NCI-H510A (cell line): ENCODE measurements around the gene SHROOM4.

Experiments
- DNase-seq: peaks from one replicate; lab custom pipeline; 2025; lab: John Stamatoyannopoulos, UW

The SHROOM4 gene

GRCh38 chrX:50813843-50814661, at the start of gene SHROOM4:
SHROOM4 (minus strand) TSS chrX:50814194; CDS start chrX:50814018, 176 bp downstream.
- no peak for DNase-seq

- DNase-seq = no peak
Observed at GRCh38 chrX:50863471-50863870, 49.5 kb upstream of the SHROOM4 start.

GRCh38 chrX:50860518-50860917, 46.5 kb upstream of the SHROOM4 start:
- no peak for DNase-seq

DNA sequence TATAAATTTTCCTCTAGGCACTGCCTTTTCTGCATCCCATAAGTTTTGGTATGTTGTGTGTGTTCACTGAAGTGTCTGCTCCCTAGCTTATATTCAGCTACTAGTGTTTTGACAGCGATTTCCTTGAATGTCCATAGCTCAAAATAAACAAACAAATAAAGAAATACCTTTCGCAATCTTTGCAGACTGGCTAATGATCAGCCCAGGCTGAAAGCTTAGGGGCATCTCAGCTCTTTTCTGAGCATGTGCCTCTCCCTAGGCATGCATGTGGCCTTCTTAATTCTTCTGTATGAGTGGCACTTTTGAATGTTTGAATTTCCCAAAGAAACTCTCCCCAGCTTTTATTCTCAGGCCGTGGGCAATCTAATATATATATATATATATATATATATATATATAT, 44.6 kb upstream of the SHROOM4 start:
- DNase-seq = no peak

GRCh38 chrX:50853399-50853798, 39.4 kb upstream of the SHROOM4 start:
- no peak for DNase-seq

GRCh38 chrX:50852524-50852923, 38.5 kb upstream of the SHROOM4 start:
- DNase-seq = no peak

- no peak for DNase-seq
Observed at GRCh38 chrX:50842221-50842620, 28.2 kb upstream of the SHROOM4 start.

DNA sequence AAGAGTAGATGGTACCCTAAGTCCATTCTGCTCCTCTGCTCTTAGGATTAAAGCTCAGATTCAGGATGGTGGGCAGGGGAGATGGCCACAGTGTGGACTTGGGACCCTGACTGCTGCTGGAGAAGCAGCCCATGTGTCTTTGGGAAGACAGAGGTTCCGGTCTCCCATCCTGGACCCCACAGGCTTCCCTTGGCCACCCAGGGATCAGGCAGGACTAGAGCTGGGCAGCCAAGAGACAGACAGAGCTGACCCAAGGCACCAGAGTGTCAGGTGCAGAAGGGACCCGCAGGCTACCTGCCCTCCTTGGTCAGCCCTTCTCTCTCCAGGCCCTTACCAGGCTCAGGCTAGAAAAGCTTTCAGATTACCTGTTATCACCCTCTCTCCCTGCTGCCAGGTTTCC, 25.7 kb upstream of the SHROOM4 start:
- no peak for DNase-seq

DNA sequence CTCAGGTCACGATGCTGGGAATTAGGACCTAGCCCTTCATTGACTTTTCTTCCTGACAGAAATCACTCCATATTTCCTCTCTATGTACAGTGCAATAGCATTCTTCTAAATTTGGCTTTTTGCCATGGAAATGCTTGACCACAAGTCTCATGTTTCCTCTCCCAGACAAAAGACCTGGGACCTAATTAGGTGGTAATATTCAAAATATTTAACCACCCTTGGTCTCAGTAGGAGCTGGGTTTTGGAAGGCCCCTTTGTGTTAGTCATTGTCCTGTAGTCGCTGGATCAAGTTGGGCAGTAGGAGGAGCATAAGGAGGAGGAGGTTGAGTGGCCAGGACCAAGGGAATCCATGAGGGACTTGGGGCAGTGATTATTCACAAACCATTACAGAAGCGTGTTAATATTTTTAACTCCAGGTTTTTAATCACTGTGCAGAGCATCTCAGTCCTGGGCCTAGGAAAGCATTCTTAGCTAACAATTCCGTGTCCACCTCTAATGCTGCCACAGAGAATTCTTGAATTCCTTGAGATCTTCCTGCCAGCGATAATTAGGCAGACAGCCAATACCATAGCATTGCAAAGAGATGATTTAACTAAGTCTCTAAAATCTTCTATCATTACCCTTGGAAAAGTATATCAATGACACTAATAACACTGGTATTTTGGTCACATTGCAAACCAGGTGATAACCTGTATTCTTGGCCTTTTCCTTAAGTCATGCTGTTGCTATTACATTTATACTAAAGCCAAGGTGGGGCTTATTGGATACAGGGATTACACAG, 25.0 kb upstream of the SHROOM4 start:
- no peak for DNase-seq

DNA sequence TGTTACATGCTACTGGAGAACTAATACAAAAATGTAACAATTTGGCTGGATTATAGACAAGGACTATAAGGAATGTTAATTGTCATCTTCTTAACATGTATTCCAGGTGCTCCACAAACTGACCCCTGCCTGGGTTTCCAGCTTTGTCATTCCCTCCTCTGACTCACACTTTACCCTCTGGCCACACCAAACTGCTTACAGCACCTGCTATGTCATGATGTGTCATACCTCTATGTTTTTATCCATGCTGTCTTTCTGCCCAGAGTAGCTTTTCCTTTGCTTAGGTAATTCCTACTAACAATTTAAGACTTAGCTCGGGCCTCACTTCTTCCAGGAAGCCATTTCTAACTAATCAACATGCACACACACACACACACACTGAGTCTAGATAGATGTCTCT, 14.0 kb upstream of the SHROOM4 start:
- DNase-seq = no peak

GRCh38 chrX:50825825-50826224, 11.8 kb upstream of the SHROOM4 start:
- DNase-seq = no peak

- DNase-seq = no peak
Observed at GRCh38 chrX:50818986-50819385, 5.0 kb upstream of the SHROOM4 start.

DNA sequence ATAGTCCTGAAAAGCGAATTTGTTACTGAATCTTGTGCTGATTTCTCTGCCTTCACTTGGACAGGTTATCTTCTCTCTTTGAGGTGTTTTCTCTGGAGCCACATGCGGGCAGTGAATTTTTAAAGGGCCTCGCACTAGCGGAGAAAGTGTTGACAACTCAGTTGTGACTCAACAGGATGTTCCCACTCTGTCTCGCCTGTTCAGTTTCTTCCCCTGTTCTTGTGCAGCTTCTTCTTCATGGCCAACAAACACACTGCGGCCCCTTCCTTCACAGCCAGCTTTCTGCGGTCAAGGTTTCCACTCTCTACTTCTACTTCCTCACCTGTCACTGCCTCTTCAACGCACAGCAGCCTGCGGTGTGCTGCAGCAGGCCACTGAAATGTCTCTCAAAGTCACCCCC, 1.1 kb upstream of the SHROOM4 start:
- no peak for DNase-seq

- DNase-seq = no peak
Observed at GRCh38 chrX:50814701-50815100, 707 bp upstream of the SHROOM4 start.

- DNase-seq = no peak
Observed at GRCh38 chrX:50812995-50813842, 775 bp downstream of the SHROOM4 start.

- DNase-seq = no peak
Observed at GRCh38 chrX:50805276-50805675, 8.7 kb downstream of the SHROOM4 start.

- no peak for DNase-seq
Observed at GRCh38 chrX:50801135-50801534, 12.9 kb downstream of the SHROOM4 start.

DNA sequence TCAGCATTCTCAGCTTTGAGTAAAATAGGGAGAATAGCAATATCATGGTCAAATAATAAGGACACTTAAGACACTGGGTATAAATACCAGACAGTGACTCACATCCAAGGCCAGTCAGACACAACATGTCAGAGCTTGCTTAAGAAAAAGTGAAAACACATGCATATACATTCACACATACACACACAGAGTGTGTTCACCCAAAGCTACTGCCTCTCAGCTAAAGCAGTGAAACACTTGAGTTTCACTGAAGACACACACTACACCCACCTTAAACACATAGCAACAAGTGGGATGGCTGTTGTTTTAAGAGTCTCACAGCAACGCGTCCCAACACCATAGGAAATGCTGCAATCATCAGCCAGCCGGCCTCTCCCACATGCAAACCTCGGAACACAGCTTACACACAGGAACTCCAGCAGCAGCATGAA, 14.4 kb downstream of the SHROOM4 start:
- DNase-seq = no peak

- no peak for DNase-seq
Observed at GRCh38 chrX:50798783-50799182, 15.2 kb downstream of the SHROOM4 start.

DNA sequence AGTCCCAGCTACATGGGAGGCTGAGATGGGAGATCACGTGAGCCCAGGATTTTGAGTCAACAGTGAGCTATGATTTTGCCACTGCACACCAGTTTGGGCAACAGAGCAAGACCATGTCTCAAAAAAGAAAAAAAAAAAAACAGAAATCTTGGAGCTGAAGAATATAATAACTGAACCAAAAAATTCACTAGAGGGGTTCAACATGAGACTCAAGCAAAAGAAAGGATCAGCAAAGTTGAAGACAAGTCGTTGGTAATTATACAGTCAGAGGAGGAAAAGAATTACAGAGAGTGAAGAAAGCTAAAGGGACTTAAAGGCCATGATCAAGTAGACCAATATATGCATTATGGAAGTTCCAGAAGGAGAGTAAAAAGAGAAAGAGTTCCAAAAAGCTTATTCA, 26.9 kb downstream of the SHROOM4 start:
- no peak for DNase-seq

DNA sequence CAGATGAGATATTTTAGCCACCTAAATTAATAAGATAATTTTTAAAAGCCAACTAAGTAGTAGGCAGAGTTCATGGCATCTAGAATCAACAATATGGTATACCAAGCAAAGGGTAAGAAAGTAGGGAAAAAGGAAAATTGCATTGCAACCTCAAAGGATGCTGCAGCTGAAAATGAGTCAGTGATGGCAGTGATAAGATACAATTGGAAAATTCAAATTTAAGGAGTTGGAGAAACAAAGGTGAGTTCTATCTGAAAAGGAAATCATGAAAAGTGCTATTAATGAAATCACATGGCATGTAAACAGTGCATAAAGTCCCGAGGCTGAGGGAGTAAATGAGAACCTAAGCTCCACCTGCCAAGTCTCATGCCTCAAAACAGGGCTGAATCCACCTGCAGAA, 33.9 kb downstream of the SHROOM4 start:
- DNase-seq = no peak

GRCh38 chrX:50779694-50780093, 34.3 kb downstream of the SHROOM4 start:
- no peak for DNase-seq
